Measurements from ENCODE around the gene LIPI. TPM values are rescaled to one million over a fixed set of nuclear protein-coding genes. Genes with fewer than 3 reads are reported as not detected.
"Not testable (repeated sequence)": the region's sequence is repeated elsewhere in the genome, so short reads cannot be mapped to it uniquely, and the experiment has no call there.

The LIPI gene
- not detected in 2 replicates for total RNA-seq (2014; rRNA removed; shearing (Covaris generic))

GRCh38 chr21:14210738-14211137 is at the start of gene LIPI:
Gene LIPI (minus strand): TSS chr21:14210955. CDS start chr21:14210845, 110 bp downstream.
- DNase-seq (ENCODE audit: low read depth) = no peak

DNA sequence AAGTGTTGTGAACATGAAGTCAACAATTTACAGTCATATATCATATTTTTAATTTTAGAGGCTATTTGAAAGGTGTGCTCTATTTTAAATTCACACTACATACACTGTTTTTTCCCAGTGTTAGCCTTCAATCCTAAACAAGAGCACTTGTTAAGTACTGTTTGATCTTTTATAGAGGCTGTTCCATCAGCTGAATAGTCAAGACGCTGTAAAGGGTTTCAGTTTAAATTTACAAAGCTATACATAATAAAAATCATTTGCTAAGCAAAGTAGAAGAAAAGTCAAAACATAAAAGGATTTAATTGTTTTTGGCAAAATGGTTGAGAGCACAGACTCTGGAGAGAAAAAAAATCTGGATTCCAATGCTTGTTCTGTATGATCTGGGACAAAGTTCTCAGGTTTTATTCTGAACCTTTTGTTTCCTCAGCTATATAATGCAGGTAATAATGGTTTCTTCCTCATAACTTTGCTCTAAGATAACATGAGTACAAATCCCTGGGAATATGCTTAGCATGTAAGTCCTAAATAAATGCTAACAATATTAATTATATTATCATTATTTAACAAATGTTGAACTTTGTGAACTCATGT is 49.5 kb upstream of the LIPI start:
- DNase-seq (ENCODE audit: low read depth) = no peak

DNA sequence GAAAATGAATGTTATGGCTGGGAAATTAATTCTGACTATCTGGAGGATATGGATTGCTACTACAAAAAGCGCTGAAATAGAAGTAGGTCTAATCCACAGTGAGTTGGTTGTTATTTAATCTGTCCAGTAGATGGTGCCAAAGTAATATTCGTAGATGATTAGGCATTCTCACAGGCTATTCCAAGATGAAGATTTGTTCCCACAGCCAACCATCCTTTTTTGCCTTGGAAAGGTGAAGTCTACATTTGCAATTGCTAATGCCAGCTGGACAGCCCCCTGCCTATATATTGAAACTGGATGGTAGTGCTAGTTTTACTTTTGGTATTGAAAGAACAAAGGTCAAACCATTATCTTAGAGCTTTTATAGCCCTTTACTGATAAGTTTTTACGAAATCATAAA is 49.0 kb upstream of the LIPI start:
- peak; percentile 52 for DNase-seq (ENCODE audit: low read depth)

DNA sequence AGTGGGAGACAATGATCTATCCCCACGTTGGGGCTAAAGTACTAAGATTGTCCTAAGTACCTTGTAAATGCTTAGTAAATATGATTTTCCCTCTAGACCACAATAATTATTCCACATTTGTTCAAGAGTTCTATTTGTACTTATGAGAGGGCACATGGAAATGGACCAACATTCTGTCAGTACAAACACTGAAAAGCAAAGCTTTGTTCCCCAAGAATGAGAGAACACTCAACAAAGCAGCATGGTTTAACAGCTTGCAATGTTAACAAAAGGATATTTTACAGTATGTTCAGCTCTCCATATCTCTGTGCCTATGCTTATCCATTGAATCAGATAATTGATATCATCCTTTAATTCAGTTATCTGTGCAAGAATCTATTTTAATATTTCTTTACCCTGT is 40.6 kb upstream of the LIPI start:
- DNase-seq (ENCODE audit: low read depth) = no peak

GRCh38 chr21:14245711-14246110 is 35.0 kb upstream of the LIPI start:
- no peak for DNase-seq (ENCODE audit: low read depth)

- DNase-seq (ENCODE audit: low read depth) = no peak
These were observed 34.2 kb upstream of the LIPI start for GRCh38 chr21:14244911-14245310.

DNA sequence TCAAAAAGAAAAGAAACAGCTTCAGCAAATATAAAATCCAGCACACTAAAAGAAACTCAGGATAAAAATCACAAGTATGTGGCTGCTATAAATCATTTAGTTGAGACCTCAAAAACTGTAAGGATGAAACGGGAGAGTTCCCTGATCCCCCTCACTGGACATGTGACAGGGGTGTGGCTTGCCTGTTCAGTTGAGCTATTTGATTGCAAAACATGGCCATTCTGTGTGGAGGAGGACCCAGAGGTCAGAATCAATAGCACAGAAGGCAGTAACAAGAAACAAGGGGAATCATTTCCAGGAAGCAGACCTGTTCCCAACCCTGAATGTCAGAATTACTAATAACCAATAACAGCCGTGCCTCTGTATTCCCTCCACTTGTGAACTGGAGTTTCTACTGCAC is 33.1 kb upstream of the LIPI start:
- no peak for DNase-seq (ENCODE audit: low read depth)

GRCh38 chr21:14243461-14243860 is 32.7 kb upstream of the LIPI start:
- no peak for DNase-seq (ENCODE audit: low read depth)

DNA sequence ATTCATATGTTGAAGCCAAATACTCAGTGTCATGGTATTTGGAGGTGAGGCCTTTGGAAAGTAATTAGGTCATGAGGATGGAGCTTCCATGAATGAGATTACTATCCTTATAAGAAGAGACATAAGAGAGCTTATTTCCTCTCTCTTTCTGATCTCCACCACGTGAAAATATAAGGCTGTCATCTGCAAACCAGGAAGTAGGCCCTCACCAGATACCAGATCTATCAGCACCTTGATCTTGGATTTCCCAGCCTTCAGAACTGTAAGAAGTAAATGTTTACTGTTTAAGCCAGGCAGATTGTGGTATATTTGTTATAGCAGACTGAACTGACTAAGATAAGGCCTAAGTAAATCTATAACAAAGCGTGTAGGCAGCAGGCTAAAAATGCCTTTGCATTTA is 30.5 kb upstream of the LIPI start:
- DNase-seq (ENCODE audit: low read depth) = no peak

GRCh38 chr21:14239281-14239680 is 28.5 kb upstream of the LIPI start:
- no peak for DNase-seq (ENCODE audit: low read depth)

DNA sequence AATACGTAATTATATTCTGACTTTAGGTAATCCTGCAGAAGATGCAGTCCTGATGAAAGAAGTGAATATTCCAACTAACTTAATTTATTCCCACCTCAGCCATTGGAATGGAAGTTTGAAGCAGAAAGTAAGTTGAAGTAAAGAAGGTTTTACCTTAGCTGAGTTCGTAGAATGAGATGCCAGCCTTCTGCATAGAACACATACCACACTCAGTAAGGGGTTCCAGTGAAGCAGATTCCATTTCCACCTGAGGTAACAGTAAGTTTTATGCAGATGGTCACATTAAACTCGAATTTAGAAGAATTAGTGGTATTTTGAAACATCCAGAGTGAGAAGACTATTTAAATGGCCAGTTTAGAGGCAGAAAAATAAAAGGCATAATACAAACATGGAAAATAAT is 25.4 kb upstream of the LIPI start:
- DNase-seq (ENCODE audit: low read depth) = no peak

- no peak for DNase-seq (ENCODE audit: low read depth)
These were observed 24.3 kb upstream of the LIPI start for GRCh38 chr21:14235101-14235500.

GRCh38 chr21:14229399-14229798 is 18.6 kb upstream of the LIPI start:
- DNase-seq (ENCODE audit: low read depth) = no peak

GRCh38 chr21:14223365-14223764 is 12.6 kb upstream of the LIPI start:
- no peak for DNase-seq (ENCODE audit: low read depth)

DNA sequence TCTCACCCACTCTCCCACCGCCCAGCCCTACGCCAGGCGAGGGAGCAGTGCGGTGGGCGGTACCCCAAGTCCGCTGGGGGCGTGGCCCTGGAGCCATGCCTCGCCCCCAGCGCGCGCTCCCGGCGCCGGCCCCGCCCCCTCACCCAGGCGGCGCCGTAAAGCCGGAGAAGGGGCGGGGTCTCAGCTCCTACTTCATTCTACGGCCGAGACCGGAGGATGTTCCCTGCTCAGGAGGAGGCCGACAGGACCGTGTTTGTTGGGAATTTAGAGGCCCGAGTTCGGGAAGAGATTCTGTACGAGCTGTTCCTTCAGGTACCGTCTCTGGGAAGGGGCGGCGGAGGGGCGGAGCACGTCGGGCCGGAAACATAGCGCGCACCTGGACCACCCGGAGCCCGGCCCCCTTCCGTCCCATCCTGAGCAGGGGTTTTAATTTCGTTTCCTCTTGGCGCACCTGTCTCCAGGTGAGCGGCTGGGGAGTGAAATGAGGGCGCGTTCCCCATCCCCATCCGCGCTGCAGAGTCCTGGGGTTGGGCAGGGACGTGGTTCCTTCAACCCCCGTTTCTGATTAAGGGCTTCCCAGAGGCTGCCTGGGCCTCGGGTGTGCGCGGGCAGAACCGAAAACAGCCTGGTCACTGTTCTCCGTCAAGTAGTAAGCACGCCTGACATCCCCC is 5.4 kb upstream of the LIPI start, which contains the start of gene RBM11:
Gene RBM11 (plus strand): TSS at position 187 of the 671 bp plus-strand sequence. CDS start 30 bp downstream, at position 217.
- no peak for DNase-seq (ENCODE audit: low read depth)

GRCh38 chr21:14213164-14213563 is 2.4 kb upstream of the LIPI start:
- no peak for DNase-seq (ENCODE audit: low read depth)

DNA sequence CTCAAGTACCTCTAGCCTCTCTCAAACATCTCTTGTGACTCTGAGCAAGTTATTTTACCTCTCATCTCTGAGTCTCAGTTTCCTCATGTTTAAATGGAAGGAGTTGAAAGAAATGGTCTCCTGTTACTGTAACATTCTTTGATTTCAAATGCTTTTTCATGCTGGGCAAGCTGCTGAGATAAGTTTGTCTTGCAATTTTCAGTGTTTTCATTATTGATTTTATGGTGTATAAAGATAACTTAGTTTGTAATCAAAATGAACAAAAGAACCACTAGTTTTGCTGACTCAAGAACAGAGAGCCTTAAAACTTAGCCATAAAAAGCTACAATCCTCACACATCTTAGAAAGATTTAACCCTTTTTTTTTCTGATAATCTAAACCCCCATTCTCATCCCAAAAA is 4.5 kb downstream of the LIPI start:
- no peak for DNase-seq (ENCODE audit: low read depth)

DNA sequence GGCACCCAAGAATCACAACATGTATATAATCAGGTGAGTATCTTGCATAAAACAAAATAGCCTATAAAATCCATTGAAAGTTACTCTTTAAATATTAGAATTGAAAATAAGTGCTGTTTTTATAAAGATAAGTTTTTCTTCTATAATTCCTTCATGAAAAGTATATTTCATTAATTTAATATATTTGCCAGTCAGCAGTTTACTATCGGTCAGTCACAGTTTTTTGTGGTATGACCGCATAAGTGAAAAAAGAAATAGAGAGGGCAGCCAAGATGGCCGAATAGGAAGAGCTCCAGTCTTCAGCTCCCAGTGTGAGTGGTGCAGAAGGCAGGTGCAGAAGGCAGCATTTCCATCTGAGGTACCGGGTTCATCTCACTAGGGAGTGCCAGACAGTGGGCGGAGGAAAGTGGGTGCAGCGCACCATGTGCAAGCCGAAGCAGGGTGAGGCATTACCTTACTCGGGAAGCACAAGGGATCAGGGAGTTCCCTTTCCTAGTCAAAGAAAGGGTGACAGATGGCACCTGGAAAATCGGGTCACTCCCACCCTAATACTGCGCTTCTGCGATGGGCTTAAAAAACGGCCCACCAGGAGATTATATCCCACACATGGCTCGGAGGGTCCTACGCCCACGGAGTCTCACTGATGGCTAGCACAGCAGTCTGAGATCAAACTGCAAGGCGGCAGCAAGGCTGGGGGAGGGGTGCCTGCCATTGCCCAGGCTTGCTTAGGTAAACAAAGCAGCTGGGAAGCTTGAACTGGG is 44.1 kb downstream of the LIPI start:
- not testable (repeated sequence) for DNase-seq (ENCODE audit: low read depth)

DNA sequence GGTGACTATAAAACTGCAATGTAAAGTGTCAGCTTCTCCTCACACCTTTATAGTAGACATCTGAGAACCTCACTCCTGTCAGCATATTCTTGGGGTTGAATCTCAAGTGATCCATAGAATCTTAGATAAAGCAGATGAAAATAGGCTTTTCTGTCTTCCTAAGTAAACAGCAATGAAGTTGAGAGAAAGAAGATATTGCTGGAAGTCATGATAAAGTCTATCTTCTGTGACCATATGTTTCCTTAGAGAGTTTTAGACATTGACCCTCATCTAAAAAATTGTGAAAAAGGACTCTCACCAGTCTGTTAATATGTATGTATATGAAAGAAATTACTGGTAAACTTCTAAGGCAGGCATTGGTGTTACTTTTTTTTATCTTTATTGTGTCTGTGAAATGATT is 66.8 kb downstream of the LIPI start:
- DNase-seq (ENCODE audit: low read depth) = no peak

DNA sequence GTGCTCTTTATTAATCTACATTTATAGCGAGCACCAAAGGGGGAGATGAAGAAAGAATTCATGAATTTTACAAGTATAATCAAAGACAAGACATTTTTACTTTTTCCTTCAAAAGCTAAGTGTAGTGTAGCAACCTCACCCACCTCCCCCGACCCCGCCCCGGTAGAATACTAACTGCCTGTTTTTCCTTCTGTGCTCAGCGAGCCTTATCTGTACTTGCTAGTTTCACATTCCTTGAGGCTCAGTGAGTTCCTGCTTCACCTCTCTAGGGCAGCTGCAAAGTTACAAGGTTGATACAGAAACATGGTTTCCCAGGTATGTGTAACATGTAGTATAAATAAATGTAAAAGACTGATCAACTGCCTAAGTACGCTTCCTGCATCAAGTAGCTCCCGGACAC is 86.5 kb downstream of the LIPI start:
- DNase-seq (ENCODE audit: low read depth) = no peak

DNA sequence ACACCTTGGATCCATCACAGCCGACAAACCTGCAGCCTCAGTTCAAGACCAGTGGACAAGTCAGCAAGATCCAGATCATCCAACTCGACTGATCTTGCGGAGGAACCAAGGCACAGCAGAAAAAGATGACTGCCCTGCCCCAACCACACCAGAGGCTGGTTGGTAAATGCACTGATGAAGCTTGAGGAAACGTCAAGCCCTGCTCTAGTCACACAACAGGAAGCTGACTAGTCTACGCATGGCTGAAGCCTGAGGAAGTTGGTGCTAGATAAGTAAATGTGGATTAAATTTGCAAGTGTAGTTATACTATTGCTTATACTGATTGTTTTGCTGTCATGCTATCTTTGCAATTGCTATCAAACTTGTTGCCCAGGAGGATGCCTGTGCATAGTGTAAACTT is 89.0 kb downstream of the LIPI start:
- no peak for DNase-seq (ENCODE audit: low read depth)

- peak; percentile 15 for DNase-seq (ENCODE audit: low read depth)
These were observed 90.5 kb downstream of the LIPI start for GRCh38 chr21:14120091-14120734.

Measured in M059J (cell line).